Stomach (tissue), 9 donors: ENCODE results near the gene MYO1E. TPM values are rescaled to one million over a fixed set of nuclear protein-coding genes. Genes with fewer than 3 reads are reported as not detected.
A peak's percentile ranks its signal among the peaks of the same experiment; 100 is the strongest.

Experiments used
- DNase-seq, 2 donors: peaks; one replicate each; pipeline versions ENCODE4 v3.0.0 to v3.0.0-alpha.2; 2013 to 2019
- H3K27ac ChIP-seq, 5 donors: fragments of 200-600 bp in 4 of 5; sonication (generic) in 4 of 5; one replicate each; pipeline ENCODE4 v1.5.1; 2013 to 2019; ENCODE audit warnings: mild to moderate bottlenecking in 1 of 5, moderate library complexity in 1 of 5
- H3K27me3 ChIP-seq, 3 donors: fragments of 200-600 bp; sonication (generic); one replicate each; pipeline ENCODE4 v1.5.1; 2017 to 2019; ENCODE audit warnings: mixed run types in 1 of 3
- H3K36me3 ChIP-seq, 4 donors: fragments of 200-600 bp; sonication (generic); 1 replicate in 3 of 4; 2 replicates in 1 of 4; pipeline ENCODE4 v1.5.1; 2016 to 2019
- H3K4me1 ChIP-seq, 4 donors: fragments of 200-600 bp; sonication (generic); one replicate each; pipeline ENCODE4 v1.5.1; 2016 to 2019
- H3K4me3 ChIP-seq, 4 donors: fragments of 200-600 bp; sonication (generic) in 3 of 4; one replicate each; pipeline ENCODE4 v1.5.1; 2016 to 2019; ENCODE audit warnings: mild to moderate bottlenecking in 1 of 4
- H3K9me3 ChIP-seq, 4 donors: fragments of 200-600 bp; sonication (generic); one replicate each; pipeline ENCODE4 v1.5.1; 2016 to 2019
- CTCF ChIP-seq, 7 experiments: fragments of 450-650 bp in 4 of 7; fragments of 200-600 bp in 3 of 7; sonication (generic) in 3 of 7; IDR thresholded peaks; one replicate each; pipeline ENCODE4 v1.5.1; 2016 to 2019; ENCODE audit warnings: antibody characterized with exemption in 7 of 7, control low read depth in 2 of 7, mild to moderate bottlenecking in 1 of 7
- EP300 ChIP-seq: sonication (generic); formaldehyde crosslinking; IDR thresholded peaks from one replicate; pipeline ENCODE4 v1.6.1; 2017; ENCODE audit warnings: antibody characterized with exemption
- POLR2A ChIP-seq, 4 donors: fragments of 450-650 bp; IDR thresholded peaks; one replicate each; pipeline ENCODE4 v1.6.1; 2016; ENCODE audit warnings: antibody characterized with exemption in 4 of 4, control low read depth in 2 of 4, mild to moderate bottlenecking in 1 of 4, moderate library complexity in 1 of 4
- POLR2AphosphoS5 ChIP-seq, 3 donors: sonication (generic); formaldehyde crosslinking; IDR thresholded peaks; one replicate each; pipeline ENCODE4 v1.6.1; 2016; ENCODE audit warnings: antibody characterized with exemption in 3 of 3
- WGBS, 5 donors: extraction: QIAGEN DNeasy Blood & Tissue Kit in 3 of 5; methylation state at CpG; one replicate each; pipeline versions ENCODE4 v1.1.5 to v1.1.7; 2013 to 2018; 5-methylcytosine and 5-hydroxymethylcytosine counted together
- intact Hi-C: fragments of 100-400 bp; cut with DNase I; formaldehyde crosslinking; loops from one replicate; pipeline ENCODE4 v1.15.1; 2023; ENCODE audit warnings: low total_unique reads
- polyA plus RNA-seq, 3 donors: library from polyadenylated mRNA; stranded (reverse); fragments of 200-250 nt; gene quantifications; one replicate each; pipeline ENCODE4 v1.2.3, GENCODE V29; 2013
- total RNA-seq, 5 donors: library from RNA; depleted of rRNA; stranded (reverse); fragments of >200 nt; gene quantifications; one replicate each; pipeline versions ENCODE4 v1.1.0 to v1.2.3, GENCODE V29; 2014 to 2016
- donor health status: healthy with polysubstance abuse.
- donor health status: Bipolar disorder and iron deficiency.
- donor health status: healthy.

The MYO1E gene
- total and polyA plus RNA-seq, 8 donors: 15.1 to 380 (median 46.3) TPM

GRCh38 chr15:59378855-59379254 is 6.2 kb upstream of the MYO1E start:
- Histone ChIP-seq H3K4me3 (no peak overlapping the region), H3K27ac (no peak overlapping the region), H3K4me1 (peaks cover 0 to 9% (median 2%) of the 10 kb centered on the region in 4 donors), H3K36me3 (peaks cover 0 to 7% (median 0%) of the 10 kb centered on the region in 4 donors), H3K27me3 (no peaks in the 10 kb centered on the region), H3K9me3 (no peaks in the 10 kb centered on the region)
- TF ChIP-seq CTCF (IDR thresholded peaks at IDR 0.05): no peak
- no peak for TF ChIP-seq POLR2A (IDR thresholded peaks at IDR 0.05)
- no peak for TF ChIP-seq EP300
- TF ChIP-seq POLR2AphosphoS5 (IDR thresholded peaks at IDR 0.05): no peak
- intact Hi-C loops: no loop called here
- no peak for DNase-seq

GRCh38 chr15:59377924-59378323 is 5.3 kb upstream of the MYO1E start:
- H3K4me1 ChIP-seq: peaks cover 0 to 16% (median 7%) of the 10 kb centered on the region in 4 donors
- H3K36me3 ChIP-seq: peaks cover 0 to 7% (median 0%) of the 10 kb centered on the region in 4 donors
- H3K27ac ChIP-seq: no peak overlapping the region
- H3K27me3 ChIP-seq: no peaks in the 10 kb centered on the region
- TF ChIP-seq POLR2A (IDR thresholded peaks at IDR 0.05) (no peak), POLR2AphosphoS5 (IDR thresholded peaks at IDR 0.05) (no peak), EP300 (no peak), CTCF (IDR thresholded peaks at IDR 0.05) (no peak)
- 57 to 84% (median 77%) methylated on average over 3 of the region's 3 CpGs for WGBS, 5 donors
- no peak overlapping the region for H3K4me3 ChIP-seq
- no peak for DNase-seq
- intact Hi-C loops: no loop called here
- H3K9me3 ChIP-seq: no peaks in the 10 kb centered on the region

- no peak for DNase-seq
- TF ChIP-seq CTCF (IDR thresholded peaks at IDR 0.05) (peak in 1 of 7 experiments; percentile 15), POLR2AphosphoS5 (IDR thresholded peaks at IDR 0.05) (no peak)
- Histone ChIP-seq H3K4me1 (peaks cover 0 to 16% (median 7%) of the 10 kb centered on the region in 4 donors), H3K36me3 (peaks cover 0 to 3% (median 0%) of the 10 kb centered on the region in 4 donors), H3K27me3 (peaks cover 0 to 7% (median 0%) of the 10 kb centered on the region in 3 donors), H3K9me3 (no peaks in the 10 kb centered on the region), H3K4me3 (no peak overlapping the region), H3K27ac (no peak overlapping the region)
- intact Hi-C loops: no loop called here
- WGBS, 5 donors: 72 to 86% (median 78%) methylated on average over 2 of the region's 2 CpGs
These were observed 4.1 kb upstream of the MYO1E start for GRCh38 chr15:59376733-59377132.

GRCh38 chr15:59373215-59373614 is 544 bp upstream of the MYO1E start:
- Histone ChIP-seq H3K4me1 (peaks cover 4 to 41% (median 25%) of the 10 kb centered on the region in 4 donors), H3K9me3 (no peaks in the 10 kb centered on the region), H3K27ac (peak overlapping the region; percentile 89 to 99 (median 95)), H3K36me3 (no peaks in the 10 kb centered on the region), H3K27me3 (peaks cover 0 to 7% (median 0%) of the 10 kb centered on the region in 3 donors), H3K4me3 (peak overlapping the region; percentile 61 to 93 (median 83))
- intact Hi-C loops: no loop called here
- WGBS, 5 donors: 0 to 2% (median 1%) methylated on average over 6 of the region's 6 CpGs
- TF ChIP-seq POLR2A (IDR thresholded peaks at IDR 0.05) (no peak), CTCF (IDR thresholded peaks at IDR 0.05) (no peak), EP300 (no peak), POLR2AphosphoS5 (IDR thresholded peaks at IDR 0.05) (no peak)
- no peak for DNase-seq
